NCI-H2196 (cell line): ENCODE results near the gene E2F6.
A peak's percentile ranks its signal among the peaks of the same experiment; 100 is the strongest.

Experiments
- DNase-seq: peaks from one replicate; lab custom pipeline; 2025; ENCODE audit not compliant: unreplicated experiment; lab: John Stamatoyannopoulos, UW

Gene E2F6

DNA sequence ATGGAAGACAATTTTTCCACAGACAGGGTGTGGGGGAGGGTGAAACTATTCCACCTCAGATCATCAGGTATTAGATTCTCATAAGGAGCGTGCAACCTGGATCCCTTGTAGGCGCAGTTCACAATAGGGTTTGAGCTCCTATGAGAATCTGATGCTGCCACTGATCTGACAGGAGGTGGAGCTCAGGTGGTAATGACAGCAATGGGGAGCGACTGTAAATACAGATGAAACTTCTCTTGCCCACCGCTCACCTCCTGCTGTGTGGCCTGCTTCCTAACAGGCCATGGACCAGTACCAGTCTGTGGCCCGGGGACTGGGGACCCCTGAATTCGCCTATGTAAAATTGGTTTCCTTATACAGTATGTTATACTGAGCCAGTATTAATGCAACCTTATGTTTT, 27.3 kb upstream of the E2F6 start:
- no peak for DNase-seq

DNA sequence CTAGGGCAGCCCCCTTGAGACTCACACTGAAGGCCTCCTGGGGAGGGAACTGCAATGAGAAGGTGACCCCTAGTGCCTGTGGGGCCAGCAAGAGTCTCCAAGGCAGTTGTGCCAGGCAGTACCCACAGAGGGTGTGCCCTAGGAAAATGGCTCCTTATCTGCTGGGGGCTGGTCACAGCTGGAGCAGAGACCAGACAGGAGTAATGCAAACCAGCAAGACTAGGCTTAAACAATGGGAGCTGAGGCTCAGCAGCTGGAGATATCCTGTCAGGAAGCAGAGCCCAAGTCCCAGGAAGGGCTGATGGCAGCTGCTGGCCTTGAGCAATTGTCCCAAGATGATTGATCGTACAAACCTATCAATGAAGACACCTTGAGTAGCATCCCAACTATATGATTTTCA, 26.8 kb upstream of the E2F6 start:
- DNase-seq: no peak

DNA sequence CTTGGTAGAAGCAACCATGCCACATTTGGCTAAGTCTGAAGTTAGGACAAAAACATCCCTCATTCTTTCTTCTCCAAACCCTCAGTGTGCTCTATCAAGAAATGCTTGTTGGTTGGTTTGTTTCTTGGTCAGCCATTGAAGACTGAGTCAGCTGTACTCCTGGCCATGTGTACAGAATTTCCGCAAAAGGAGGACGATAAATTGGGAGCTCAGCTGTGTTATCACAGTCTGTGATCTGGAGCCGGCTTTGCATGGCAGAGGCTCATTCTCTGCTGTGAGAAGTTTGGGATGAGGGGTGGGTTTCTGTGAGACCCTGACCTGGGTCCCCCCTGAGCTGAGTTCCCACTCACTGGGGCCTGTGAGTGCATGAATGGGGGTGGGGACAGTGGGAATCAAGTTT, 26.3 kb upstream of the E2F6 start:
- no peak for DNase-seq

DNA sequence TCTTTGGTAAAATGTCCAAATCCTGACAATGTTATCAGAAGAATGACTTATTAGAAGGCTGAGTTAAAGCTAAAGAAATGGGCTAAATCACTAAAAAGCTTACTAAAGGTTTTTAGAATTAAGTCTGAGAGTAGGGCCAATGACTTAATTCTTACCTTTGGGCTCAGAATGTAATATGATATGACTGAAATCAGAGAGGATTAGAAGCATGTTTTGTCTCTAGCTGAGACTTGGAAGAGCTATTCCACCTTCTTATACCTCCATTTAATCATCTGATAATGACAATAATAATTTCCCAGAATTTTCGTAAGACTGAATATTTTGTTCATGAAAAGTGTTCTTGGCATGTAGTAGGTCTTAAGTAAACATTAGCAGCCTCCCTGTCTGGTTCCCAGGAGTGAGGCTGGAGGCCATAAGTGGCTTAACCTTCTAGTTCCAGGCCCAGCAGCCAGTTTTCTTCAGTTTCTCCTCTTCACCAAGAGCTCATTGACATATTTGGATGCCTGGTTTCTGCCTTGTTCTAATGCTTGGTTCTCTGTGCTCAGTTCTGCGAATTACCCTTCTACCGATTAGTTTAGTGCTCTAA, 25.5 kb upstream of the E2F6 start:
- DNase-seq: no peak

DNA sequence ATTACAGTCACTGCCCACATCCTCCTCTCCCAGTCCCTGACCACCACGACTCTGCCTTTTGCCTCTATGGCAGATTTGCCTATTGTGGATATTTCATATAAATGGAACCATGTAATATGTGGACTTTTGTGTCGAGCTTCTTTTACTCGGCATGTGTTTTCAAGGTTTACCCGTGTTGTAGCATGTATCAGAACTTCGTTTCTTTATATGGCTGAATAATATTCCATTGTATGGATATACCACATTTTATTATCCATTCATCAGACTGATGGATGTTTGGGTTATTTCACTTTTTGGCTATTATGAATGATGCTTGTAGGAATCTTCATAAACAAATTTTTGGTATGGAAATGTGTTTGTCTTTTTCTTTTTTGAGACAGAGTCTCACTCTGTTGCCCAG, 24.2 kb upstream of the E2F6 start:
- no peak for DNase-seq

DNA sequence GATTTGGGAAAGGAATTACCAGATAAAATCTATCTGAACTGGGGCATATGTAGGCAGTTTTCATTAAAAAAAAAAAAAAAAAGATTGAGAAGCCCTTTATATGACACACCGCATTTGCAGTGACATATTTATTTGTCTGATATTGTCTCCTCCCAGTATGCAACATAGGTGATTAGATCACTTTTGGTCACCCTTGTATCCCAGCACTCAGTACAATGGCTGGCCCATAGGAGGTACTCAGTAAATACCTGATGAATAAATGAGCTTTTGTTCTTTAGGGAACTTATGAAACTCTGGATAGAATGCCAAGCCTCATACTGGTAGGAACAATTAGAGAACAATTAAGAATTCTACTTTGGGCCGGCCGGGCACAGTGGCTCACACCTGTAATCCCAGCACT, 22.8 kb upstream of the E2F6 start:
- DNase-seq: no peak

DNA sequence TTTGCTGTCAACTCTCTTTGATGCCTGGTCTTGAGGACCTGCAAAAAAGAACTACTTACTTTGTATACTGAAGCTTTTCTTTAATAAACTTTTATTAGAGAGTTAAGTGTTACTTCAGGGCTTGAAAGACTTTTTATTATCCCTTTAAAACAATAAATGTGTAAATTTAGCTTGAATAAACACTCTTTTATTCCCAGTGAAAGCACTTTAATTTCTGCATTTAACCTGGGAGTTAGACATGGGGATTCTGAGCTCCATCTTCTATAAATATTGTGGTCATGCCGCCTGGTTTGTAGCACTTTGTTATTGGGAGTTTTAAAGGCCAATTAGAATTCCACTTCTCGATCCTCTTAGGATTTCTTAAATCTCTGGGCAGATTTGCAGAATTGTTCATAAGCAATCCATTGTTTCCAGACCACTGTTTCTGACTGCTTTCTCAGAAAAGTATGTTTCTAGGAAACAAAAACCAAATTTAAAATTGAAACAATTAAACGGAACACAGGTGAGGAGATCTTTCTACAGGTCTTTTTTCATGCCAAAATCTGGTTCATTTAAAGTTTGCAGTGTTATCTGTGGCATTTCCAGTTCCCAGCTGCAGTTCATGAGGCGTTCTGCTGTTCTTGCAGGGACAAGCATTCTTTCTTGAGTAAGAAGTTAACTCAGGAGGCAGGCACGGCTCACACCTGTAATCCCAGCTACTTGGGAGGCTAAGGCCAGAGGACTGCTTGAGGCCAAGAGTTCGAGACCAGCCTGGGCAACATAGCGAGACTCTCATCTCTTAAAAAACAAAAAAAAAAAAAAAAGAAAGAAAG, 18.1 kb upstream of the E2F6 start:
- no peak for DNase-seq

DNA sequence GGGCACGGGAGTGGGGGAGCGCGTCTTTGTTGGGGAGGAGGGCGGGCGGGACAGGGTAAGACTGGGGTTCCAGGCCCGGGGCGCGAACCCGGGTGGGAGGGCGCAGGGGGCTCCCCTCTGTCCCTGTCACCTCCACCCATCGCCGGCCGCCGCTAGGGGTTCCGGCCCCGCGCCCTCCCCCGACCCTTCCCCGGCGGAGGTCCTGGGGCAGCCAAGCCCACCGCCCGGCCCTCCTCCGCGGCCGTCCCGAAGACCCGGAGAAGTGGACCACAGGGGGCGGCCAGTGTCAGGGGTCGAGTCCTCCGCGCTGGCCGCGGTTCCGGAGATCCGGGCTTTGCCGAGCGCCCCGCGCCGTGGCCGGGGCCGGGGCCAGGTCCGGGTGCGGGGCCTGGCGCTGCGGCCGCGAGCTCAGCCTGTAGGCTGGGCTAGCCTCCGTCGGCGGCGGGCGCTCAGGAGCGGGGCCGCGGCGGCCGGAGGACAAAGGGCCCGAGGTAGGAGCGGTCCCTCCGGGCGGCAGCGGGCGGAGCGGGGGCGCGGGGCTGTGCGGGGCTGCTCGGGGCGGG, 16.6 kb upstream of the E2F6 start:
- peak; percentile 34 for DNase-seq

DNA sequence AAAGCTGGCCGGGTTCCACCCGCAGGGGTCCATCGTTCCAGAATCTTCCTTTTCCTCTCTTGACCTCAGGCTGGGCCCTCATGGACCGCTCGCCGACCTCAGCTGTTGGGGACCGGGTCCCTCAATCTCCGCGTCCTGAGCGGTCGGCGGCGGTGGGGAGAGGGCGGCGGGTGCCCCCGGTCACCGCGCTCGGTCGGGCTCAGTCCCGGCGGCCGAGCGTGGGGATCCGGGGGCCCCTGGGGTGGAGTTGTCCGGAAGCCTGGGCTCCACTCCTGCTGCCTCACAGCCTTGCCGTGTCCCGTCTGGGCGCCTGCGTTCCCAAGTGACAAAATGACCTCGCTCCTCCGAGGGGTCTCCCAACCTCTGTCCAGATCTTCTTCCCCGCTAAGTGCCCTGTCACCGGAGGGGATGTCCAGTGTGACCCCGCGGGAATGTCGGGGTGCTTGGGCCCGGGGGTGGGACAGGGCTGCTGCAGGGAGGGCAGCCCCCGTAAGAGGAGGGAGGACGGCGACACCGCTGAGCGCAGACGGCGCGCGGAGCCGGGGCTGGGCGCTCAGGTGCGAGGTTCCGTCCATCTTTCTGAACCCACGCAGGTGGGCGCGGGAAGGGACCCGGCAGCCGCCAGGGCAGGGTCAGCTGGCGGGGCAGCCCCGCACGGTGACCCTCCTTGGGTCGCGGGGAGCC, 16.0 kb upstream of the E2F6 start:
- DNase-seq: no peak

DNA sequence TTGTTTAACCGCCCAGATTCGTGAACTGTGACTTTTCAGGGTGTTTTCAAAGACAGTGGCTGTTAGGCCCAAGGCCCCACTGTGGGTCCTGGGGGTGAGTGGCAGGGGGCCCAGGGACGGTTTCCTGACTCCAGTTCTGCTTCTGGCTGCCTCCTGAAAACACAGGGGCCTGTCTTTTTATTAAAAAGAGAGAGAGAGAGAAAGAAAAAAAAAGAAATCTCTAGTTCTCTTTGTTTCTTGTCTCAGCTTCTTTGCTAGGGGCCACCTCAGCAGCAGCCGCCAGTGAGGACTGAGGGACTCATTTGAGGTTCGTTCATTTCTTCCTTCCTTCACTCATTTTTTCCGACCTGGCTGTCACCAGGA, 15.4 kb upstream of the E2F6 start:
- DNase-seq: no peak

DNA sequence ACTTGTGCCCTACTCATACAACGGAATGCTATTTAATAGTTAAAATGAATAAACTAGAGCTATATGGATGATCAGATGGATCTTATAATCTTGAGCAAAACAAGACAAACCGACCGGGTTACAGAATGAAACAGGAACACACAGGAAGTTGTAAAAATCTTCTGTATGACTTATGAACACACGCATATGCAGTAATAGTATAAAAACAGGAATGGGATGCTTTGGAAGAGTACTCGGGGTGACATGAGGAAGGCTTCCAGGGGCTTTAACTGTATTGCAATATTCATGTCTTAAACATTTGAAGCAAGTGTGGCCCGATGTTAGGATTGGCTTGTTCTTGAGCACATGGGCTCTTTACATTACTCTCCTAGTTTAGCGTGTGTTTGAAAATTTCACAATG, 14.9 kb upstream of the E2F6 start:
- no peak for DNase-seq

DNA sequence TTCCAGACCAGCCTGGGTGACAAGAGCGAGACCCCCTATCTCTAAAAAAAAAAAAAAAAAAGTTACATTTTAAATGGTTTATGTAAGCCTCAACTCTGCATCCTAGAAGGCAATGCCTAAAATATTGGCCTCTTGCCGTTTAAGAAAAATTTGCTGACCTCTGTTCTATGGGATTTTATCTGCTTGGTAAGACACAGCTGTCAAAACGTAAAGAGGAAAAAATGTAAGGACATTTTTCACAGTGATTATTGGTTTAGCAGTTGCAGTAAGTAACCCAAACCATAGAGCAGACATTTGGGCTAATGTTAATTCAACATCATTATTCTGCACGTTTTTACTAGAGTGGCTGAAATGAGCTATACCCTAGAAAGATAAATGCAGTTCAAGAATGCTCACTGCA, 14.4 kb upstream of the E2F6 start:
- no peak for DNase-seq

DNA sequence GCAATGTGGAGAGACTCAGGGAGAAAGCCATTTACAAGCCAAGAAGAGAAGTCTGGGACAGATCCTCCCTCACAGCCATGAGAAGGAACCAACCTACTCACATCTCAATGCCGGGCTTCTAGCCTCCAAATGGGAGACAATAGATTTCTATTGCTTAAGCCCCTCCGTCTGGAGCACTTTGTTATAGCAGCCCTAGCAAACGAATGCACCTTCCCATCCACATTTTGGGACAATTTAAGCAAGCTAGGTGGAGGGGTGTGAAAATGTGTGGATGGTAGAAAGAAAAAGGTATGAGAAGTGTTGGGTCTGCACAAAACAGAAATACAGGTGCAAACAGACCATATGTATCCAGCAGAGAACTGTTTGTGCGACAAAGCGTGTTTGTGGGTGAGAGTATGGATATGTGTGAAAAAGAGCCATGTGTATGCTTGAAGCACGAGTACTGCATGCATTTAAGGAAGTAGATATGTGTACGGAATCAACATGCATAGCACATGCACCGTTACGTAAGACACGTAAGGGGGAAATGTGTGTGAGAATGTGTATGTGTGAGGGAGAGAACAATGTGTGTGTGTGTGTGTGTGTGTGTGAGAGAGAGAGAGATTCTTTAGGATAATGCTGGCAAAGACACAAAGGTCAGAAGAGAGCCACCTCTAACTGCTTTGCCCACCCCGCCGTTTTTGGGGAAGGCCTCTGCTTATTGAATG, 13.1 kb upstream of the E2F6 start:
- DNase-seq: no peak

DNA sequence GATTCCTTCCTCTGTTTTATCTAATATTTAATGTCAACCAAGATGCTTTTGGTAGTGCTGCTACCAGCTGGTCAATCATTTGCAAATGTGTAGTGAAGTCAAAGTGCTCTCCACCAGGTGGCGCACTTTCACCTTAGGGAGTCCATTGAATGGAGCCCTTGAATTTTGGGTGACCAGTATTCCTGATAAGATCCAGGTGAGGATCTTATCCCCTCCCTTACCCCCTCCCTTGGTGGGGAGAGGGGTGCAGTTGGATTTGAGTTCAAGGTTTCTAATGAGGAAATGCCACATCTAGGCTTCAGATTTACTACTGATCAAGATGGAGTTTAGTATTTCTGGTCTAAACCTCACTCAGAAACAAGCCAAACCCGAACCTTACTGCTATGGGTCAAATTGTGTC, 12.0 kb upstream of the E2F6 start:
- DNase-seq: peak; percentile 96

DNA sequence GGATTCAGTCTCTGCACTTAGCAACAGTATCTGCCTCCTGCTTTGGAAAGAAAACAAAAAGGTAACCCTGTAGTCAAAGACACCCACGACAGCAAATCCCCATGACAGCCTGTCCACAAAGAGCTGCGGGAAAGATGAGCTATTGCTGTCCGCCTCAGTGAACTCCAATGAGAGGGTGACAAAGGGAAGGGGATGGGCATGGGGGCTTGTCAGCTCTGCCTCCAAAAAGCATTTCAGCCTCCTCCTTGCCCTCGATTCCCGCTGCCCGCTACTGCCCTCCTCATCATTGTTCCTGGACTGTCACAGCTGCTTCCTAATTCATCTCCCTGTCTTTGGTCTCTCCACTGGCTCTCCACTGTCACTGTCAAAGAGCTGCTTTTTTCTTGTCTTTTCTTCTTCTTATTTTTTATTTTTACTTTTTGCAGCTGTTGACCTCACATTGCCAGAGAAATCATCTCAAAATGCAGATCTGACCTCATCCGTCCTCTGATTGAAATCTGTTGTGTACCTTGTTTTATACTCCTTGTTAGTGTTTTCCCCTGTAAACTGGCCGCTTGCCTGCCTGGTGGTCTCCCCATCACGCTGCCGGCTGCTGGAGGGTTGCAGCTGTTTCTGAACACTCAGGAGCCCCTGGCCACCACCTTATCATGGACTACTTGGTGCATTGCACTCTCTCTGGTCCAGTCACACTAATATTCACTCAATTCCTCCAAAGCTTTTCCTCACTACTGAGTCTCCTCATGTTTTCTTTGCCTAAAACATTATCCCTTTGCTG, 7.9 kb upstream of the E2F6 start:
- no peak for DNase-seq

DNA sequence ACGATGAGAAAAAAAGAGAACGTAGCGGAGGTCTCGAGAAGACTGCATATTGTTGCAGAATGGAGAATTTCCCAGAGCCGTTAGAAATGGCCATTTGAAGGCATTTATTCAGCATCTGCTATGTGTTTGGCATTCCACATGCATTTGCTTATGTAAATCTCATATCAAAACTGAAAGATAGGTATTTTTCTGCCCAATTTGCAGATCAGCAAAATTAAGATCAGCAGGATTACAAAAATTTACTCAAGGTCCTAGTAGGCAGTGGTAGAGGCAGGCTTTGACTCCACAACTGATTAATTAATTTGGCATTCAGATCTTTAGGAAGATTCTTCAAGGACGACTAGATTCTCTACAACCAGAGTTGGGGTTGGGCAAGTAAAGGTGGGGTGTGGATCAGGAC, 1.8 kb upstream of the E2F6 start:
- DNase-seq: no peak

DNA sequence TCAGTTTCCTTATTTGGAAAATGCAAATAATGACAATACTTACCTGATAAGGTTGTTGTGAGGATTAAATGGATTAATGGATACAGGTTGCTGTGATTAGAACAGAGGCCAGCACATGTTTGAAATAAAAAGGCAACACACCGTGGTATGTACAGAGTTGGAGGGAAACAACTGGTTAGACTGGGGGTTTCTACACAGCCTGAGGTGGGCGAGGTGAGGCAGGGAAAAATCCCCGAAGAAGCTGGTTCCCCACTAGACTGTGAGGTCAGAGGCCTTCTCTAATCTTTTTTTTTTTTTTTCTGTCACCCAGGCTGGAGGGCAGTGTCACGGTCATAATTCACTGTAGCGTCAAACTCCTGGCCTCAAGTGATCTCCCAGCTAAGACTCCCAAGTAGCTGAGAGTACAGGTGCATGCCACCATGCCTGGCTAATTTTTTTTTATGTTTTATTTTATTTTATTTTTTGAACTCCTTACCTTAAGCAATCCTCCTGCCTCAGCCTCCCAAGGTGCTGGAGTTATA, 1.2 kb upstream of the E2F6 start:
- DNase-seq: no peak

DNA sequence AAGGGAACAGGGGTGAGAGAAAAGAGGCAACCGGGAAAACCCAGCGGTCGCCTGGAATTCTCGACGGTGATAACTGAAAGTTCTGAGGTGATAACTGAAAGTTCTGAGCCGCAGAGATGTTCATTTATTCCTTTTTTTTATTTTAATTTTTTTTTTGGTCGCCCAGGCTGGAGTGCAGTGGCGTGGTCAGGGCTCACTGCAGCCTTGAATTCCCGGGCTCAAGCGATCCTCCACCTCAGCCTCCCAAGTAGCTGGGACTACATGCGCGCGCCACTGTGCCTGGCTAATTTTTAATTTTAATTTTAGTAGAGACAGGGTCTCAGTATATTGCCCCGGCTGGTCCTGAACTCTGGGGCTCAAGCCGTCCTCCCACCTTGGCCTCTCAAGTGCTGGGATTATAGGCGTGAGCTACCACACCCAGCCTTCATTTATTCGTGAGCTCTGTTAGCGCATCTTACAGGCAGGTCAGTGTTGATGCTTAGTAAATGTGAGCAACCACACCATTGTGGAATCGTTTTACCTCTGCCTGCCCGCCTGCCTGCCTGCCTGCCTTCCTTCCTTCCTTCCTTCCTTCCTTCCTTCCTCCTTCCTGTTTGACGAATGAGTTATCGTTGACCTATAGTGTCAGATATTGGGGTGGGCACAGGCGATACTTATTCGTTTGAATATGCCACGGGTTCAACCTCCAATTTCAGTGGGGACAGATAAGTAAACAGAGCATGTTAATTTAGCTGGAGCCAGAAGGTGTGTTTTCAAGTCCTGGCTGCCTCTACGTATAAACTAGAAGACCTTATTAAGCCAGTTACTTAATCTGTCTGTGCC, 557 bp upstream of the E2F6 start:
- peak; percentile 8 for DNase-seq

DNA sequence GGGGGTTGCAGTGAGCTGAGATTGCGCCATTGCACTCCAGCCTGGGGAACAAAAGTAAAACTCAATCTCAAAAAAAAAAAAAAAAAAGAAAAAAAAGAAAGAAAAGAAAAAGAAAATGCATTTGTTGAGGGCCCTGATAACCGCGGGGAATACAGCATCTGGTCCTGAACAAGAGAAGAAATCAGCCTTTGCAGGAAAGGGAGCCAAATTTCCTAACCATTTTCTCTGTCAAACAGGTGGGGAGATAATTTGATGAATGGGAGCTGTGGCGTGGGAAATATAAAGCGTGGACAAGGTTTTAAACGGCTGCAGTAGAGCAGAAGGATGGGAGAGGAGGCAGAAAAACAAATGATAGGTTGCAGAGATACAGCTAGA, 864 bp downstream of the E2F6 start:
- DNase-seq: no peak

DNA sequence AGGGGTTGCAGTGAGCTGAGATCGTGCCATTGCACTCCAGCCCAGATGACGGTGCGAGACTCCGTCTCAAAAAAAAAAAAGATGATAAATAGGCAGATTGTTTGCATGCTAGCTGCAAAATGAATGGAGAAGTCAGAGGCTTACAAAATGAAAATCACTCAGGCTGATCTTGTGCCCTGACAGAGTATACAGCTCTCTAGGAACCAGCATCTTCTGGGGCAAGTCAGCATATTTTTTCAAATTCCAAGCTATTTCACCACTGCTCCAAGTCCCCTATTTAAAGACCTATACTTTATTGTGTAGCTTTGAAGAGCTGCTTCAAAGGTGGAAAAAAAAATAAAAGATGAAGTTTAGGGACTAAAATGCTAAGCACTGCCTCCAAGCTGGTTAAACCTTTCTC, 6.1 kb downstream of the E2F6 start:
- DNase-seq: no peak
